Activated CD4-positive, alpha-beta T cell treated with anti-CD3 and anti-CD28 coated beads, Interleukin-2, amount 10 ng/mL, durations not matched to agents 24 days and 14 days (primary cell): ENCODE measurements around the gene SPATA31A6. TPM values are rescaled to one million over a fixed set of nuclear protein-coding genes. Genes with fewer than 3 reads are reported as not detected.
"Not testable (repeated sequence)": the region's sequence is repeated elsewhere in the genome, so short reads cannot be mapped to it uniquely, and the experiment has no call there.

ENCODE experiments used
- DNase-seq: peaks from one replicate; pipeline ENCODE4 v3.0.0; 2022
- H3K27ac Mint-ChIP-seq: one replicate; pipeline ENCODE4 v1.8.0; 2022; ENCODE audit warnings: mild to moderate bottlenecking, mixed read lengths
- H3K27me3 Mint-ChIP-seq: one replicate; pipeline ENCODE4 v1.8.0; 2022; ENCODE audit warnings: mixed read lengths
- H3K36me3 Mint-ChIP-seq: one replicate; pipeline ENCODE4 v1.8.0; 2022; ENCODE audit warnings: low read depth, mild to moderate bottlenecking, mixed read lengths
- H3K4me1 Mint-ChIP-seq: one replicate; pipeline ENCODE4 v1.8.0; 2021; ENCODE audit warnings: mixed read lengths
- H3K4me3 Mint-ChIP-seq: one replicate; pipeline ENCODE4 v1.8.0; 2022; ENCODE audit warnings: mild to moderate bottlenecking, moderate library complexity, mixed read lengths
- H3K9me3 Mint-ChIP-seq: one replicate; pipeline ENCODE4 v1.8.0; 2021; ENCODE audit warnings: mixed read lengths
- intact Hi-C: fragments of 100-400 bp; cut with micrococcal nuclease; formaldehyde crosslinking; loops from one replicate; pipeline ENCODE4 v1.15.1; 2023
- total RNA-seq: library from RNA; stranded (reverse); gene quantifications from 2 replicates; pipeline ENCODE4 v1.2.3, GENCODE V29; 2022

The SPATA31A6 gene
- total RNA-seq = not detected in 2 replicates

GRCh38 chr9:42183359-42183758, at the start of gene SPATA31A6:
Gene SPATA31A6 (plus strand): TSS chr9:42183659. CDS start chr9:42183688, 29 bp downstream.
- H3K4me3 Mint-ChIP-seq, DNase-seq, H3K27ac Mint-ChIP-seq, H3K27me3 Mint-ChIP-seq, intact Hi-C loops, H3K36me3 Mint-ChIP-seq, H3K4me1 Mint-ChIP-seq, H3K9me3 Mint-ChIP-seq: not testable (repeated sequence)

GRCh38 chr9:42160299-42160698, 23.2 kb upstream of the SPATA31A6 start:
- H3K9me3 Mint-ChIP-seq, DNase-seq, H3K27me3 Mint-ChIP-seq, intact Hi-C loops, H3K4me3 Mint-ChIP-seq, H3K4me1 Mint-ChIP-seq, H3K36me3 Mint-ChIP-seq, H3K27ac Mint-ChIP-seq: not testable (repeated sequence)

GRCh38 chr9:42219861-42220260, 36.4 kb downstream of the SPATA31A6 start:
- H3K4me1 Mint-ChIP-seq, H3K27ac Mint-ChIP-seq, H3K36me3 Mint-ChIP-seq, H3K9me3 Mint-ChIP-seq, DNase-seq, intact Hi-C loops, H3K27me3 Mint-ChIP-seq, H3K4me3 Mint-ChIP-seq: not testable (repeated sequence)

GRCh38 chr9:42223230-42223629, 39.8 kb downstream of the SPATA31A6 start:
- H3K36me3 Mint-ChIP-seq, H3K4me3 Mint-ChIP-seq, H3K27me3 Mint-ChIP-seq, DNase-seq, intact Hi-C loops, H3K9me3 Mint-ChIP-seq, H3K4me1 Mint-ChIP-seq, H3K27ac Mint-ChIP-seq: not testable (repeated sequence)

GRCh38 chr9:42233031-42233430, 49.6 kb downstream of the SPATA31A6 start:
- H3K4me3 Mint-ChIP-seq, DNase-seq, H3K27ac Mint-ChIP-seq, H3K36me3 Mint-ChIP-seq, H3K4me1 Mint-ChIP-seq, H3K27me3 Mint-ChIP-seq, H3K9me3 Mint-ChIP-seq, intact Hi-C loops: not testable (repeated sequence)

GRCh38 chr9:42234610-42235009, 51.2 kb downstream of the SPATA31A6 start:
- intact Hi-C loops, H3K27ac Mint-ChIP-seq, H3K4me1 Mint-ChIP-seq, H3K36me3 Mint-ChIP-seq, H3K9me3 Mint-ChIP-seq, H3K4me3 Mint-ChIP-seq, DNase-seq, H3K27me3 Mint-ChIP-seq: not testable (repeated sequence)

- H3K36me3 Mint-ChIP-seq, intact Hi-C loops, H3K9me3 Mint-ChIP-seq, H3K4me1 Mint-ChIP-seq, H3K4me3 Mint-ChIP-seq, H3K27ac Mint-ChIP-seq, H3K27me3 Mint-ChIP-seq, DNase-seq: not testable (repeated sequence)
Measured at GRCh38 chr9:42235352-42235991, 52.0 kb downstream of the SPATA31A6 start.

- DNase-seq, H3K36me3 Mint-ChIP-seq, intact Hi-C loops, H3K27ac Mint-ChIP-seq, H3K9me3 Mint-ChIP-seq, H3K4me1 Mint-ChIP-seq, H3K27me3 Mint-ChIP-seq, H3K4me3 Mint-ChIP-seq: not testable (repeated sequence)
Measured at GRCh38 chr9:42236097-42236496, 52.6 kb downstream of the SPATA31A6 start.

GRCh38 chr9:42237381-42237780, 53.9 kb downstream of the SPATA31A6 start:
- H3K9me3 Mint-ChIP-seq, H3K36me3 Mint-ChIP-seq, DNase-seq, H3K27ac Mint-ChIP-seq, H3K4me3 Mint-ChIP-seq, intact Hi-C loops, H3K4me1 Mint-ChIP-seq, H3K27me3 Mint-ChIP-seq: not testable (repeated sequence)

GRCh38 chr9:42238862-42239261, 55.4 kb downstream of the SPATA31A6 start:
- H3K27me3 Mint-ChIP-seq, intact Hi-C loops, H3K4me1 Mint-ChIP-seq, H3K27ac Mint-ChIP-seq, DNase-seq, H3K4me3 Mint-ChIP-seq, H3K36me3 Mint-ChIP-seq, H3K9me3 Mint-ChIP-seq: not testable (repeated sequence)

Other genes with a start within 250 kb of the SPATA31A6 start
- gene CNTNAP3B, start 54.2 kb upstream of the SPATA31A6 start, total RNA-seq = not detected in 2 replicates